ENCODE data around the gene KIR3DL3.
"Not testable (repeated sequence)": the region's sequence is repeated elsewhere in the genome, so short reads cannot be mapped to it uniquely, and the experiment has no call there.

Gene KIR3DL3

DNA sequence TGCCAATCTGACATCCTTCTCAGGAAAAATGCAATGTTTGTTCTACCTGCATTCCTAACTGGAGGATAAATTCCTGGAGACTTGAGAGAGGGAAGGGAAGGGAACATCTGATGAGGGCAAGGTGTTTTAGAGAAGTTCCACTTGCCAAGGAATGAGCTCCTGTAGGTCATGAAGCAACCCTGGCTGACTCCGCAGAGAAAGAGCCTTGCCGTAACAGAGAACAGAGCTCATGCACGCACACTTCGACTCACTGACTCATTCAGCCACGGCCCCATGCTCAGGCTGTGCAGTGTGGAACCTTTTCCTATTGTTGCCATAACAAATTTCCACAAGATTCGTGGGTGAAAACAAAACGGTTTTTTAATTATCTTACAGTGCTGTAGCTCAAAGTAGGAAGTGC is 54.7 kb downstream of the KIR3DL3 start:
- H3K9me3 Mint-ChIP-seq, result peaks cover 15% of the 10 kb centered on the region
- peaks cover 28% of the 10 kb centered on the region for H3K27me3 Mint-ChIP-seq
- intact Hi-C loops (cut with micrococcal nuclease); H3K4me3 Mint-ChIP-seq; H3K27ac Mint-ChIP-seq; H3K4me1 Mint-ChIP-seq (ENCODE audit: low read depth); H3K36me3 Mint-ChIP-seq (ENCODE audit: low read depth): not testable (repeated sequence)

DNA sequence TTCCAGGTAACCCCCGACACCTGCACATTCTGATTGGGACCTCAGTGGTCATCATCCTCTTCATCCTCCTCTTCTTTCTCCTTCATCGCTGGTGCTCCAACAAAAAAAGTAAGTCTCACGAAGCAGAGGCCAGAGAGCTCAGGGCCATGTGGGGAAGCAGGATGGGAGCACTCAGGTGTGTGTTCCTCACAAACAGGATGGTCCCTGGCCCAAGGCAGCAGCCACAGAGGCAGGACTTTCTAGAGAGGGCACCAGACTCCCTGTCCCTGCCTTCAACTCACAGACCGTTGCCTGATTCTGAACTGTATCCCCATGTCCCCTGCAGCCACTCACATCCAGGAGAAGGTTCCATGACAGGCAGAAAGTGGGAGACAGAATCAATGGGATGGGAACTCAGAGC is 58.7 kb downstream of the KIR3DL3 start:
- intact Hi-C loops (cut with micrococcal nuclease); H3K27ac Mint-ChIP-seq; H3K36me3 Mint-ChIP-seq (ENCODE audit: low read depth); H3K4me3 Mint-ChIP-seq: not testable (repeated sequence)
- Mint-ChIP-seq H3K4me1 (ENCODE audit: low read depth) (peaks cover 21% of the 10 kb centered on the region), H3K27me3 (peaks cover 23% of the 10 kb centered on the region), H3K9me3 (peaks cover 15% of the 10 kb centered on the region)
